Right ventricle myocardium superior (tissue), 1 donor: ENCODE results near the gene PLPP7. TPM values are rescaled to one million over a fixed set of nuclear protein-coding genes. Genes with fewer than 3 reads are reported as not detected.
A peak's percentile ranks its signal among the peaks of the same experiment; 100 is the strongest.
"Not testable (repeated sequence)": the region's sequence is repeated elsewhere in the genome, so short reads cannot be mapped to it uniquely, and the experiment has no call there.

Experiments used
- ATAC-seq: fragments of 200-7000 bp; cut with Tn5 transposase; one replicate; pipeline ENCODE4 v1.9.1; 2020; ENCODE audit warnings: mild to moderate bottlenecking; ENCODE audit not compliant: poor library complexity
- DNase-seq: peaks from one replicate; pipeline ENCODE4 v3.0.0-alpha.2; 2020
- intact Hi-C: fragments of 100-400 bp; cut with DNase I; formaldehyde crosslinking; loops from one replicate; pipeline ENCODE4 v1.11.2; 2022
- total RNA-seq: library from RNA; stranded (reverse); fragmentation: NEBNext Ultra II Directional; extraction: Animal tissue kit (Norgen Biotek cat#: 25700); gene quantifications from one replicate; pipeline ENCODE4 v1.2.1, GENCODE V29; 2021
- donor health status: DM: no; HTN: yes; CAD: no; lungs with severe emphysema.

The PLPP7 gene
- total RNA-seq, 1 donor from 2014 or later, result 115 TPM

- ATAC-seq (no peak), DNase-seq (no peak)
- intact Hi-C loops, result no loop called here
Observed at GRCh38 chr9:131312246-131312645, 22.7 kb downstream of the PLPP7 start.

DNA sequence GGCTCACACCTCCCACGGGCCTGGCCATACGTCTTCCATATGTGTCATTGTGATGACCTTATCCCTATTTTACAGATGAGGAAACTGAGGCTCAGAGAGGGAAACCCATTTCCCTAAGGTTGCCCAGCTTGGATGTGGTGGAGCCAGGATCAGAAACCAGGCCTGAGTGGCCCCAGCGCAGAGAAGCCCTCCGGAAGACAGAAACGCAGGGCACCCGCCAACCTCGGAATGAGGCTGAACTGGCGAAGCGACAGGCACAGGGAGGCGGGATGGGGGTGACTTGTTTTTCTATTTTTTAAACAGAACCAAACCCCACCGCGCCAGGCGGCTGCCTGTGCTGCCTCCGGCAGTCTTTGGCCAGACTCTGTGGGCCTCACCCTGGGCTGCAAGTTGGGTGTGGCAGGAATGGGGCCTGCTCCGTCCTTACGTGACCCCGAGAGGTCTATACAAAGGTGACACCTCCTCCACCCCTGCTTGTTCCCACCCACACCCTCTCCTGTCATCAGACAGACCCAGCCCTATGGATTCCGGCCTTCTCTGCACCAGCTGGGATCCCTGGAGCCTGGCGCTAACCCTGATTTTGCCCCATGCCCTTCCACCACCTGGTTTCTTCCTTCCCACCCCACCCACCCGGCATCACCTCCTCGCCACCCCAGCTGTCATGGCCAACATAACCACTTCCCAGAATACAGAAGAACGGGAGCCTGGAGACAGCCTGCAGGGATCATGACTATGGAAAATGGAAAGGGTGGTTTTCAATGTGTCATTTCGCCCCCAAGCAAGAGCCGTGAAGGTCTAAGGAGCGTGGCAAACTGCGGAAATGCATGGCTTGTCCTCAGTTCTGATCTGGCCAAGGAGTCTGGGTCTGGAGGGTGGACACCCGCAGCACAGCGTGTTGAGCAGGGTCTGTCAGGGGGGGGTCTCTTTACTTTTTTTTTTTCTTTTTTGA lies 23.6 kb downstream of the PLPP7 start:
- no peak for DNase-seq
- intact Hi-C loops, result no loop called here
- no peak for ATAC-seq

GRCh38 chr9:131318231-131319085 lies 28.9 kb downstream of the PLPP7 start:
- intact Hi-C loops, result no loop called here
- DNase-seq, result peak; percentile 60
- ATAC-seq, result peak; percentile 1

- DNase-seq (peak; percentile 79), ATAC-seq (peak; percentile 55)
- intact Hi-C loops, result no loop called here
Observed at GRCh38 chr9:131319486-131319885, 30.0 kb downstream of the PLPP7 start.

DNA sequence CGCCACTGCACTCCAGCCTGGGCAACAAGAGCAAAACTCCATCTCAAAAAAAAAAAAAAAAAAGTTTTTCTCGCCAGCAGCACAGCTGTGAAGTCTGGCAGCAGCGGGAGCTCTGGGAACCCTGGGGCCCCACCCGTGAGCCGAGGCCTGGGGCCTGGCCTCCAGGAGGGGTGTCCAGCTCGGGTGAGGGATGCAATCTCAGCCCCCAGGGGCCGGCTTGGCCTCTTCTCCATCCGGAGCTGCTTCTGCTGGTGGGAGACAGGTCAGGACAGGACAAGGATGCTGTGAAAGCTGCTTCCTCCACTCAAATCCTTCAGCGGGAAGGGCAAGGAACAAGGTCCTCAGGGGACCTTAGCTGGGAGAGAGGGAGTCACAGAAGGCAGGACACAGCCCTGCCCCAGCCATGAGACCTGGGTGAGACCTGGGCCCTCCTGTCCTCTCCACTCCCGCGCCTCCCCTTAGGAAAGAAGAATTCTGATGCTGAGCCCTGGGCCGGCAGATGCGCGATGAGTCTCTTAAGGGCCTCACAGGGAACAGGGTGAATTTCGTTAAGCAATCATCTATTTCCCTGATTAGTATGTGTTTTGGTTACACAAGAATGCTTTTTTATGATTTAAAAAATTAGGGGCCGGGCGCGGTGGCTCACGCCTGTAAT lies 30.6 kb downstream of the PLPP7 start:
- DNase-seq (peak; percentile 90), ATAC-seq (peak; percentile 90)
- intact Hi-C loops, result no loop called here

GRCh38 chr9:131323629-131324028 lies 34.1 kb downstream of the PLPP7 start:
- ATAC-seq, result no peak
- intact Hi-C loops, result no loop called here
- DNase-seq, result no peak

- no peak for ATAC-seq
Observed at GRCh38 chr9:131324736-131325679, 35.5 kb downstream of the PLPP7 start.

GRCh38 chr9:131329241-131329641 lies 39.7 kb downstream of the PLPP7 start:
- intact Hi-C loops, result no loop called here
- DNase-seq (peak; percentile 25), ATAC-seq (no peak)

More at GRCh38 chr9:131324736-131325679, 35.5 kb downstream of the PLPP7 start:
- DNase-seq, result peak; percentile 27
- intact Hi-C loops, result no loop called here

DNA sequence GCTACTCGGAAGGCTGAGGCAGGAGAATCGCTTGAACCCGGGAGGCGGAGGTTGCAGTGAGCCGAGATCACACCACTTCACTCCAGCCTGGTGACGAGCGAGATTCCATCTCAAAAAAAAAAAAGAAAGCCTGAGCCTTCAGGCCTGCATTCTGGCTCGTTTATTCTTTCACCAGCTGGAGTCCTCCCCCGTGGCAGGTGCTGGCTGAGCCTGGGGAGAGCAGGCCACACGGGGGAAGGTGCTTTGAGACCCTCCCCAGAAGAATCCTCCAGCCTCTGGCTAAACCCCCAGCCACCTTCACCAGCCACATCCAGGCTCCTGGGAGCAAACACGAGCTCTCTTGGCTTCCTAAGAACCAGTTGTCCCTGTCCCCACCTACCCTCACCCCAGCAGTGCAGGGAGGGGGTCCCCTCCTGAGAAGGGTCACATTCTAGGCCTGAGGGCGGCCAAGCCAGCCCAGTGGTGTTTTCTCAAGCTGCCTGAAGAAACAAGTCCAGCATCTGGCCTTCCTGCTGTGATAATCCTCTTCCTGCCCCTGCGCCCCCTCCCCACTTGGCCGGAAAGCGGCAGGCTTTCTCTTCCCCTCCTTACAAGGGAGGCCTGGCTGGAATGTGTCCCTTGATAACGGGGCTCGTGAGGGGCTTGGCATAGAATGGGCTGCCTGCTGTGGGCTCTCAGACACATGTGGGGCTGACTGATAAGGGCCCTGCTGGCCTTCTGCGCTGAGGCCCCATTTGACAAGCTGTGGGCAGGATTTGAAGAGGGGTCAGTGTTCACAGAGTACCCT lies 41.5 kb downstream of the PLPP7 start:
- intact Hi-C loops, result loop anchor here (5.0 kb wide), 1 partner anchor 44 kb away; the partner anchor contains the start of gene PLPP7
- DNase-seq, result peak; percentile 60
- peak; percentile 21 for ATAC-seq

DNA sequence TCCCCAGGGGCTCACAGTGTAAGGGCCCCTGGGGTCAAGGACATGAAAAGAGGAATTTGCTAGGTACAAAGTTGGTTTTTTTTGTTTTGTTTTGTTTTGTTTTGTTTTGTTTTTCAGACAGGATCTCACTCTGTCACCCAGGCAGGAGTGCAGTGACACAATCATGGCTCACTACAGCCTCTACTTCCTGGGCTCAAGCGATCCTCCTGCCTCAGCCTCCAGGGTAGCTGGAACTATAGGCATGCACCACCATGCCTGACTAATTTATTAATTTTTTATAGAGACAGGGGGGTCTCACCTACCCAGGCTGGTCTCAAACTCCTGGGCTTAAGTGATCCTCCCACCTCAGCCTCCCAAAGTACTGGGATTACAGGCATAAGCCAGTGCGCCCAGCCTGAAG lies 42.5 kb downstream of the PLPP7 start:
- intact Hi-C loops, result loop anchor here (5.0 kb wide), 1 partner anchor 45 kb away; the partner anchor contains the start of gene PLPP7
- DNase-seq, result peak; percentile 1
- ATAC-seq, result not testable (repeated sequence)

GRCh38 chr9:131333771-131334628 lies 44.5 kb downstream of the PLPP7 start:
- no peak for ATAC-seq
- DNase-seq, result peak; percentile 33
- intact Hi-C loops, result loop anchor here (5.0 kb wide), 1 partner anchor 47 kb away; the partner anchor contains the start of gene PLPP7

DNA sequence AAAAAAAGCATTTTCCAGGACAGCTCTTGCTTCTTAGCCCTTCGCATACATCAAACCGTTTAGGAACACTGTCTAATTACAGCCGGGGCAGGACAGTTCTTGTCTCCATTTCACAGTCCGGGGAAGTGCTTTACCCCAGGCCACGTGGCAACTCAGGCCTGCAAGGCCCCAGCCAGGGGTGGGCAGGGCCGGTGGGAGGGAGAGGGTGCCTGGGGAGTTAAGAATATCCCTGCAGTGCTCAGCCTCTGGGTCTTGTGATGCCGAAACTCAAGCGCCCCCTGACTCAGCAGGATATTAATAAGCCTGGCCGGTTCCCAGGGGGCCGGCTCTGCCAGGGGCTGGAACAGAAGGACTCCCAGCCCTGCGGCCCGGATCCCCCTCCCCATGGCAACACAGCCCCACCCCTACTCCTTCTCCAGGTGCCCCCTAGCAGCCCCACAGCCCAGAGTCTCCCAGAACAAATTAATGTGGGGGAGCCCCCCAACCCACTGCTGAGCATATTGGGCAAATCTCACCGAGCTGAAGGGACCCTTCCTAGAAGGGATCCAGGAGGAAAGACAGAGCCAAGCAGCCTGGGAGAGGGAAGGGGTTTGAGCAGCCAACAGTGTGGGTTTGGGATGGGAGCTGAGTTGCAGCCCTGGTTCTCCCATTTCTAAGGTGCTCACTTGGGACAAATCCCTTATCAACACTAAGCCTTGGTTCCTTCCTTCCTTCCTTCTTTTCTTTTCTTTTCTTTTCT lies 45.3 kb downstream of the PLPP7 start:
- intact Hi-C loops, result loop anchor here (5.0 kb wide), 3 partner anchors 47 to 277 kb away; partner anchors contain the start of gene PLPP7
- peak; percentile 86 for DNase-seq
- ATAC-seq, result peak; percentile 88

GRCh38 chr9:131335368-131335755 lies 45.8 kb downstream of the PLPP7 start:
- DNase-seq (peak; percentile 26), ATAC-seq (no peak)
- intact Hi-C loops, result loop anchor here (5.0 kb wide), 2 partner anchors 98 to 278 kb away; no protein-coding TSS in a partner anchor

GRCh38 chr9:131337131-131337848 lies 47.8 kb downstream of the PLPP7 start:
- intact Hi-C loops, result loop anchor here (2.0 to 5.0 kb wide), 3 partner anchors 100 to 280 kb away; no protein-coding TSS in a partner anchor
- DNase-seq (peak; percentile 21), ATAC-seq (no peak)
